HepG2 (cell line): ENCODE measurements around the gene ATP5F1E. TPM values are rescaled to one million over a fixed set of nuclear protein-coding genes. Genes with fewer than 3 reads are reported as not detected.

Experiments
- AGO2 ChIP-seq: fragments of 200-400 bp; formaldehyde crosslinking; optimal IDR thresholded peaks from 2 replicates; pipeline ENCODE3; 2017; ENCODE audit warnings: mild to moderate bottlenecking, low read depth, low read length, moderate library complexity
- CBX2 ChIP-seq, 2 experiments: fragments of 200-600 bp in 1 of 2; sonication (generic); formaldehyde crosslinking in 1 of 2; IDR thresholded peaks; 2 replicates each; pipeline versions ENCODE4 v1.7.0 to v1.8.1; 2018 to 2022; ENCODE audit warnings: low read depth in 2 of 2, low read length in 1 of 2, mild to moderate bottlenecking in 1 of 2, missing genetic modification reagents in 1 of 2
- ELF3 ChIP-seq: IDR thresholded peaks from 2 replicates; pipeline ENCODE4 v1.6.1; 2016; ENCODE audit warnings: missing genetic modification reagents, missing compliant biosample characterization
- KAT7 ChIP-seq: IDR thresholded peaks from 2 replicates; pipeline ENCODE4 v1.6.1; 2018; ENCODE audit warnings: borderline replicate concordance, missing compliant biosample characterization
- KMT2B ChIP-seq: IDR thresholded peaks from 2 replicates; pipeline ENCODE4 v1.6.1; 2016; ENCODE audit warnings: missing genetic modification reagents, missing compliant biosample characterization
- MIER3 ChIP-seq: IDR thresholded peaks from 2 replicates; pipeline ENCODE4 v1.6.1; 2016; ENCODE audit warnings: missing compliant biosample characterization, borderline replicate concordance
- MTA1 ChIP-seq: sonication (generic); formaldehyde crosslinking; IDR thresholded peaks from 2 replicates; pipeline ENCODE4 v1.4.0; 2020; ENCODE audit warnings: missing genetic modification reagents, mild to moderate bottlenecking, borderline replicate concordance
- NFATC3 ChIP-seq: sonication (generic); formaldehyde crosslinking; IDR thresholded peaks from 2 replicates; pipeline ENCODE4 v1.5.1; 2020; ENCODE audit warnings: mild to moderate bottlenecking, missing genetic modification reagents
- POLR2G ChIP-seq: fragments of 200-400 bp; formaldehyde crosslinking; IDR thresholded peaks from 2 replicates; pipeline ENCODE4 v1.6.1; 2018; ENCODE audit warnings: mild to moderate bottlenecking, low read depth, low read length, moderate library complexity
- SOX5 ChIP-seq: IDR thresholded peaks from 2 replicates; pipeline ENCODE4 v1.6.1; 2016; ENCODE audit warnings: borderline replicate concordance
- SP1 ChIP-seq, 2 experiments: fragments of 450-650 bp in 1 of 2; sonication (generic) in 1 of 2; formaldehyde crosslinking in 1 of 2; IDR thresholded peaks; 2 replicates each; pipeline versions ENCODE4 v1.4.0 to v1.6.1; 2016 to 2020; ENCODE audit warnings: missing genetic modification reagents in 1 of 2
- ZFP36L2 ChIP-seq: sonication (generic); formaldehyde crosslinking; IDR thresholded peaks from 2 replicates; pipeline ENCODE4 v1.4.0; 2020; ENCODE audit warnings: missing genetic modification reagents
- ZFX ChIP-seq: sonication (generic); formaldehyde crosslinking; IDR thresholded peaks from 2 replicates; pipeline ENCODE4 v1.4.0; 2020; ENCODE audit warnings: mild to moderate bottlenecking, low read depth, missing genetic modification reagents, moderate library complexity
- ZNF616 ChIP-seq: sonication (generic); formaldehyde crosslinking; IDR thresholded peaks from 2 replicates; pipeline ENCODE4 v1.5.0; 2020; ENCODE audit warnings: low read depth, mild to moderate bottlenecking, missing genetic modification reagents
- ZNF672 ChIP-seq: sonication (generic); formaldehyde crosslinking; IDR thresholded peaks from 2 replicates; pipeline ENCODE4 v1.8.1; 2022; ENCODE audit warnings: missing genetic modification reagents
- ZNF674 ChIP-seq: sonication (generic); formaldehyde crosslinking; IDR thresholded peaks from 2 replicates; pipeline ENCODE4 v1.5.0; 2020; ENCODE audit warnings: low read depth, mild to moderate bottlenecking, missing genetic modification reagents
- ZNF75D ChIP-seq: sonication (generic); formaldehyde crosslinking; IDR thresholded peaks from 2 replicates; pipeline ENCODE4 v1.8.1; 2023; ENCODE audit warnings: missing genetic modification reagents, mild to moderate bottlenecking, borderline replicate concordance
- ZSCAN25 ChIP-seq: sonication (generic); formaldehyde crosslinking; IDR thresholded peaks from 2 replicates; pipeline ENCODE4 v1.8.0; 2022; ENCODE audit warnings: mild to moderate bottlenecking, missing genetic modification reagents
- polyA plus RNA-seq, 8 experiments: library from polyadenylated mRNA; depleted of rRNA in 3 of 8; stranded (reverse) in 7 of 8; unstranded in 1 of 8; fragments of >200 nt; fragmentation: Illumina TruSeq in 4 of 8; extraction: Trizol in 4 of 8; gene quantifications; 2 replicates each; pipeline versions ENCODE4 v1.2.1 to v1.2.3, GENCODE V29; 2011 to 2016; ENCODE audit warnings: low read depth in 4 of 8, missing spikeins in 1 of 8, mixed read lengths in 1 of 8; ENCODE audit not compliant: insufficient read depth in 1 of 8
- total RNA-seq, 5 experiments: library from RNA; depleted of rRNA; stranded (reverse); fragments of >200 nt; fragmentation: Illumina TruSeq; extraction: Trizol; gene quantifications; 2 replicates each; pipeline ENCODE4 v1.2.3, GENCODE V29; 2016; ENCODE audit warnings: low read depth in 1 of 5
- TF ChIP-seq, protein P1 (sequence below): sonication (generic); formaldehyde crosslinking; IDR thresholded peaks from 2 replicates; pipeline ENCODE4 v1.5.1; 2020; ENCODE audit warnings: mild to moderate bottlenecking, missing genetic modification reagents, moderate library complexity
- TF ChIP-seq, protein P2 (sequence below): sonication (generic); formaldehyde crosslinking; IDR thresholded peaks from 2 replicates; pipeline ENCODE4 v1.4.0; 2020; ENCODE audit warnings: missing genetic modification reagents
- TF ChIP-seq, protein P3 (sequence below): sonication (generic); formaldehyde crosslinking; conservative IDR thresholded peaks from 2 replicates; pipeline ENCODE4 v1.8.0; 2022; ENCODE audit warnings: low read depth, missing genetic modification reagents
- TF ChIP-seq, protein P4 (sequence below): IDR thresholded peaks from 2 replicates; pipeline ENCODE4 v1.6.1; 2016; ENCODE audit warnings: missing compliant biosample characterization, missing genetic modification reagents, borderline replicate concordance

ATP5F1E gene
- total and polyA plus RNA-seq, 2 of the 13 experiments (the other 11 are each of a cell fraction or from before 2014, with no cell fraction given) = 121 to 134 TPM

DNA sequence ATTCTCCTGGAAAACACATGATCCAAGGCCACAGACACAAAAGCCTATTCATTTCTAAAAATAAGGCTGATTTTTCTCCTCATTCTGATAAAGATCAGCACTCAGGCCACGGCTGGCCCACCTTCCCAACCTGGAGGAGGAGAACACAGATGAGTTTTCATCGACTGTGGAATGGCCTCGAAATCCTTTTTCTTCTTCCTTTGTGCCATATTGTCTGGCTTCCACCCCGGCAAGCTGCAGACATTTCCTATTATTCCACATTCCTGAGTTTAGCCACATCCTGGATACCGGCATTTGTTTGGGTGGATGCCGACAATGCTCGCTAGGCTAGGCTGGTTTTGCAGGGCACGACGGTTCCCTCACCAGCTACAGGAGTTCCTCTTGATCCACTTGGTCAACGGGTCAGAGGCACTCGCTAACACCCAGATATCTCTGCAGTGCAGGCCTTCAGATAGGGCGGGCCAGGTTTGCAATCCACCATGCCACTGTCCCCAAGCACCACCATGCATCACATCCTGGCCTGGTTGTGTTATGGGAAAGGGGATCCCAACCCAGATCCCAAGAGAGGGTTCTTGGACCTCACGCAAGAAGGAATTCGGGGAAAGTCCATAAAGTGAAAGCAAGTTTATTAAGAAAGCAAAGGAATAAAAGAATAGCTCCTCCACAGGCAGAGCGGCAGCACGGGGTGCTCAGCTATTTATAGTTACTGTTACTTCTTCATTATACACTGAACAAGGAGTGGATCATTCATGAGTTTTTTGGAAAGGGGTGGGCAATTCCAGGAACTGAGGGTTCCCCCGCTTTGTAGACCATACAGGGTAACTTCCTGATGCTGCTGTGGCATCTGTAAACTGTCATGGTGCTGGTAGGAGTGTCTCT lies 20.9 kb downstream of the ATP5F1E start (continued):
- TF ChIP-seq ZFP36L2 (CRISPR knock-in tag) (no peak), ZNF616 (CRISPR knock-in tag) (0 out of 2 replicates have a peak, but pooled peaks have one; percentile 16), MIER3 (CRISPR knock-in tag) (peak; percentile 71; the same call in 1 of the 2 replicates), POLR2G (no peak), NFATC3 (CRISPR knock-in tag) (no peak), ZSCAN25 (CRISPR knock-in tag) (0 out of 2 replicates have a peak, but pooled peaks have one; percentile 34), ZNF672 (CRISPR knock-in tag) (no peak), KMT2B (CRISPR knock-in tag) (no peak), SP1 (IDR thresholded peaks at IDR 0.05) (no peak), SP1 (CRISPR knock-in tag; IDR thresholded peaks at IDR 0.05) (0 out of 2 replicates have a peak, but pooled peaks have one; percentile 8), ZNF75D (CRISPR knock-in tag) (no peak), KAT7 (CRISPR knock-in tag) (0 out of 2 replicates have a peak, but pooled peaks have one; percentile 51), SOX5 (CRISPR knock-in tag) (0 out of 2 replicates have a peak, but pooled peaks have one; percentile 38), CBX2 (IDR thresholded peaks at IDR 0.05; ENCODE audit: low read depth, low read length) (no peak), CBX2 (CRISPR knock-in tag; IDR thresholded peaks at IDR 0.05; ENCODE audit: low read depth) (no peak), ZFX (CRISPR knock-in tag) (peak; percentile 12; the same call in 1 of the 2 replicates), AGO2 (no peak), ZNF674 (no peak), MTA1 (CRISPR knock-in tag) (0 out of 2 replicates have a peak, but pooled peaks have one; percentile 44), ELF3 (peak; percentile 28; the same call in 1 of the 2 replicates)
- TF ChIP-seq, protein P1, sequence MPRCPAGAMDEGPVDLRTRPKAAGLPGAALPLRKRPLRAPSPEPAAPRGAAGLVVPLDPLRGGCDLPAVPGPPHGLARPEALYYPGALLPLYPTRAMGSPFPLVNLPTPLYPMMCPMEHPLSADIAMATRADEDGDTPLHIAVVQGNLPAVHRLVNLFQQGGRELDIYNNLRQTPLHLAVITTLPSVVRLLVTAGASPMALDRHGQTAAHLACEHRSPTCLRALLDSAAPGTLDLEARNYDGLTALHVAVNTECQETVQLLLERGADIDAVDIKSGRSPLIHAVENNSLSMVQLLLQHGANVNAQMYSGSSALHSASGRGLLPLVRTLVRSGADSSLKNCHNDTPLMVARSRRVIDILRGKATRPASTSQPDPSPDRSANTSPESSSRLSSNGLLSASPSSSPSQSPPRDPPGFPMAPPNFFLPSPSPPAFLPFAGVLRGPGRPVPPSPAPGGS = peak; percentile 69; the same call in 1 of the 2 replicates
- TF ChIP-seq, protein P2, sequence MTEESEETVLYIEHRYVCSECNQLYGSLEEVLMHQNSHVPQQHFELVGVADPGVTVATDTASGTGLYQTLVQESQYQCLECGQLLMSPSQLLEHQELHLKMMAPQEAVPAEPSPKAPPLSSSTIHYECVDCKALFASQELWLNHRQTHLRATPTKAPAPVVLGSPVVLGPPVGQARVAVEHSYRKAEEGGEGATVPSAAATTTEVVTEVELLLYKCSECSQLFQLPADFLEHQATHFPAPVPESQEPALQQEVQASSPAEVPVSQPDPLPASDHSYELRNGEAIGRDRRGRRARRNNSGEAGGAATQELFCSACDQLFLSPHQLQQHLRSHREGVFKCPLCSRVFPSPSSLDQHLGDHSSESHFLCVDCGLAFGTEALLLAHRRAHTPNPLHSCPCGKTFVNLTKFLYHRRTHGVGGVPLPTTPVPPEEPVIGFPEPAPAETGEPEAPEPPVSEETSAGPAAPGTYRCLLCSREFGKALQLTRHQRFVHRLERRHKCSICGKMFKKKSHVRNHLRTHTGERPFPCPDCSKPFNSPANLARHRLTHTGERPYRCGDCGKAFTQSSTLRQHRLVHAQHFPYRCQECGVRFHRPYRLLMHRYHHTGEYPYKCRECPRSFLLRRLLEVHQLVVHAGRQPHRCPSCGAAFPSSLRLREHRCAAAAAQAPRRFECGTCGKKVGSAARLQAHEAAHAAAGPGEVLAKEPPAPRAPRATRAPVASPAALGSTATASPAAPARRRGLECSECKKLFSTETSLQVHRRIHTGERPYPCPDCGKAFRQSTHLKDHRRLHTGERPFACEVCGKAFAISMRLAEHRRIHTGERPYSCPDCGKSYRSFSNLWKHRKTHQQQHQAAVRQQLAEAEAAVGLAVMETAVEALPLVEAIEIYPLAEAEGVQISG (CRISPR knock-in tag) = no peak
- TF ChIP-seq, protein P3, sequence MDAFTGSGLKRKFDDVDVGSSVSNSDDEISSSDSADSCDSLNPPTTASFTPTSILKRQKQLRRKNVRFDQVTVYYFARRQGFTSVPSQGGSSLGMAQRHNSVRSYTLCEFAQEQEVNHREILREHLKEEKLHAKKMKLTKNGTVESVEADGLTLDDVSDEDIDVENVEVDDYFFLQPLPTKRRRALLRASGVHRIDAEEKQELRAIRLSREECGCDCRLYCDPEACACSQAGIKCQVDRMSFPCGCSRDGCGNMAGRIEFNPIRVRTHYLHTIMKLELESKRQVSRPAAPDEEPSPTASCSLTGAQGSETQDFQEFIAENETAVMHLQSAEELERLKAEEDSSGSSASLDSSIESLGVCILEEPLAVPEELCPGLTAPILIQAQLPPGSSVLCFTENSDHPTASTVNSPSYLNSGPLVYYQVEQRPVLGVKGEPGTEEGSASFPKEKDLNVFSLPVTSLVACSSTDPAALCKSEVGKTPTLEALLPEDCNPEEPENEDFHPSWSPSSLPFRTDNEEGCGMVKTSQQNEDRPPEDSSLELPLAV = no peak
- TF ChIP-seq, protein P4, sequence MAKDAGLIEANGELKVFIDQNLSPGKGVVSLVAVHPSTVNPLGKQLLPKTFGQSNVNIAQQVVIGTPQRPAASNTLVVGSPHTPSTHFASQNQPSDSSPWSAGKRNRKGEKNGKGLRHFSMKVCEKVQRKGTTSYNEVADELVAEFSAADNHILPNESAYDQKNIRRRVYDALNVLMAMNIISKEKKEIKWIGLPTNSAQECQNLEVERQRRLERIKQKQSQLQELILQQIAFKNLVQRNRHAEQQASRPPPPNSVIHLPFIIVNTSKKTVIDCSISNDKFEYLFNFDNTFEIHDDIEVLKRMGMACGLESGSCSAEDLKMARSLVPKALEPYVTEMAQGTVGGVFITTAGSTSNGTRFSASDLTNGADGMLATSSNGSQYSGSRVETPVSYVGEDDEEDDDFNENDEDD (CRISPR knock-in tag) = peak; percentile 63
